Fibroblast of gingiva (primary cell): Measurements from ENCODE around the gene MARS2.
"Not testable (repeated sequence)": the region's sequence is repeated elsewhere in the genome, so short reads cannot be mapped to it uniquely, and the experiment has no call there.

ENCODE experiments used
- DNase-seq: peaks from one replicate; pipeline ENCODE4 v3.0.0-alpha.2; 2011; ENCODE audit warnings: low read depth

The MARS2 gene

GRCh38 chr2:197705121-197705911 is at the start of gene MARS2:
Gene MARS2, plus strand, starts transcription at chr2:197705369. Its CDS starts 37 bp downstream, at chr2:197705406.
- peak; percentile 92 for DNase-seq

GRCh38 chr2:197657562-197657961 is 47.6 kb upstream of the MARS2 start:
- no peak for DNase-seq

GRCh38 chr2:197661626-197662025 is 43.5 kb upstream of the MARS2 start:
- no peak for DNase-seq

- DNase-seq = no peak
Measured at GRCh38 chr2:197666277-197666676, 38.9 kb upstream of the MARS2 start.

GRCh38 chr2:197668296-197668695 is 36.9 kb upstream of the MARS2 start:
- DNase-seq = no peak

- DNase-seq = no peak
Measured at GRCh38 chr2:197669077-197669476, 36.1 kb upstream of the MARS2 start.

GRCh38 chr2:197672371-197672893 is 32.7 kb upstream of the MARS2 start:
- DNase-seq = no peak

GRCh38 chr2:197673106-197673505 is 32.1 kb upstream of the MARS2 start:
- DNase-seq = no peak

GRCh38 chr2:197673606-197674005 is 31.6 kb upstream of the MARS2 start:
- DNase-seq = no peak

- DNase-seq = no peak
Measured at GRCh38 chr2:197674060-197674459, 31.1 kb upstream of the MARS2 start.

GRCh38 chr2:197674591-197674990 is 30.6 kb upstream of the MARS2 start:
- DNase-seq = peak; percentile 74

GRCh38 chr2:197675246-197675645 is 29.9 kb upstream of the MARS2 start, which contains the start of gene RFTN2:
Gene RFTN2, minus strand, starts transcription at chr2:197675587. Its CDS starts 129 bp downstream, at chr2:197675458.
- DNase-seq = peak; percentile 11

GRCh38 chr2:197675711-197676188 is 29.4 kb upstream of the MARS2 start:
- peak; percentile 76 for DNase-seq

GRCh38 chr2:197677056-197677455 is 28.1 kb upstream of the MARS2 start:
- no peak for DNase-seq

GRCh38 chr2:197677483-197677882 is 27.7 kb upstream of the MARS2 start:
- no peak for DNase-seq

- not testable (repeated sequence) for DNase-seq
Measured at GRCh38 chr2:197695206-197695605, 10.0 kb upstream of the MARS2 start.

GRCh38 chr2:197695971-197696370 is 9.2 kb upstream of the MARS2 start:
- DNase-seq = not testable (repeated sequence)

- not testable (repeated sequence) for DNase-seq
Measured at GRCh38 chr2:197696571-197696970, 8.6 kb upstream of the MARS2 start.

GRCh38 chr2:197699724-197700123 is 5.4 kb upstream of the MARS2 start:
- DNase-seq = not testable (repeated sequence)

GRCh38 chr2:197700960-197701359 is 4.2 kb upstream of the MARS2 start:
- DNase-seq = no peak

- DNase-seq = no peak
Measured at GRCh38 chr2:197704434-197705120, 592 bp upstream of the MARS2 start.

GRCh38 chr2:197705912-197706838 is 1.0 kb downstream of the MARS2 start:
- DNase-seq = peak; percentile 5
